Measurements from ENCODE around the gene FGF2.

DNA sequence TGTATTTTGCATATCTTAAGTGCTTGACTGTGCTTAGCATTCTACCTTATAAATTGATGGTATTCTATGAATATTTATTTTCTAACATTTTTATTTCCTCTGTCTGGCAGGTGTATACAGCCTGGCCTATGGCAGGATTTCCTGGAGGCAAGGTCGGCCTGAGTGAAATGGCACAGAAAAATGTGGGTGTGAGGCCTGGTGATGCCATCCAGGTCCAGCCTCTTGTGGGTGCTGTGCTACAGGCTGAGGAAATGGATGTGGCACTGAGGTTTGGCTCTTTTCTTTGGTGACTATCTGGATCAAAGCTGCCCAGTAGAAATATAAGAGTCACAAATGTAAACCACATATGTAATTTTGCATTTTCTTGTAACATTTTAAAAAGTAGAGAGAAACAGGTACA lies 102.3 kb downstream of the FGF2 start:
- TF ChIP-seq POLR2A (IDR thresholded peaks at IDR 0.05) = no peak
- TF ChIP-seq, protein P1, sequence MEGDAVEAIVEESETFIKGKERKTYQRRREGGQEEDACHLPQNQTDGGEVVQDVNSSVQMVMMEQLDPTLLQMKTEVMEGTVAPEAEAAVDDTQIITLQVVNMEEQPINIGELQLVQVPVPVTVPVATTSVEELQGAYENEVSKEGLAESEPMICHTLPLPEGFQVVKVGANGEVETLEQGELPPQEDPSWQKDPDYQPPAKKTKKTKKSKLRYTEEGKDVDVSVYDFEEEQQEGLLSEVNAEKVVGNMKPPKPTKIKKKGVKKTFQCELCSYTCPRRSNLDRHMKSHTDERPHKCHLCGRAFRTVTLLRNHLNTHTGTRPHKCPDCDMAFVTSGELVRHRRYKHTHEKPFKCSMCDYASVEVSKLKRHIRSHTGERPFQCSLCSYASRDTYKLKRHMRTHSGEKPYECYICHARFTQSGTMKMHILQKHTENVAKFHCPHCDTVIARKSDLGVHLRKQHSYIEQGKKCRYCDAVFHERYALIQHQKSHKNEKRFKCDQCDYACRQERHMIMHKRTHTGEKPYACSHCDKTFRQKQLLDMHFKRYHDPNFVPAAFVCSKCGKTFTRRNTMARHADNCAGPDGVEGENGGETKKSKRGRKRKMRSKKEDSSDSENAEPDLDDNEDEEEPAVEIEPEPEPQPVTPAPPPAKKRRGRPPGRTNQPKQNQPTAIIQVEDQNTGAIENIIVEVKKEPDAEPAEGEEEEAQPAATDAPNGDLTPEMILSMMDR (IDR thresholded peaks at IDR 0.05) = no peak
